Measurements from ENCODE around the gene NDUFB2.

NDUFB2 gene

GRCh38 chr7:140686921-140687320, 9.6 kb upstream of the NDUFB2 start:
- no peak overlapping the region for H3K27ac ChIP-seq (replicated peaks; ENCODE audit: low read length)
- H2BK15ac ChIP-seq (ENCODE audit: low read length): no peak overlapping the region
- H3K23ac ChIP-seq (ENCODE audit: low read depth, low read length, poor library complexity): no peak overlapping the region
- H3K4me1 ChIP-seq (ENCODE audit: control insufficient read depth in 2 of 2, insufficient read depth in 1 of 2, low read depth in 1 of 2, low read length in 2 of 2): peaks cover 11 to 12% of the 10 kb centered on the region in 2 donors
- no peak overlapping the region for H3K14ac ChIP-seq (ENCODE audit: low read length)
- no peak overlapping the region for H4K8ac ChIP-seq (ENCODE audit: low read depth, low read length)
- H3K27me3 ChIP-seq (ENCODE audit: control insufficient read depth in 3 of 3, insufficient read depth in 3 of 3, low read depth in 1 of 3, low read length in 3 of 3): no peaks in the 10 kb centered on the region
- H3K18ac ChIP-seq (ENCODE audit: low read length): peak overlapping the region; percentile 59
- H3K4me2 ChIP-seq (ENCODE audit: insufficient read depth, low read length, poor library complexity, severe bottlenecking): no peak overlapping the region
- H4K91ac ChIP-seq (ENCODE audit: low read depth, low read length, poor library complexity): no peak overlapping the region
- H3K4me3 ChIP-seq (ENCODE audit: low read length in 2 of 2): no peak overlapping the region
- no peak overlapping the region for H3K9ac ChIP-seq (ENCODE audit: low read depth, low read length, poor library complexity)
- no peaks in the 10 kb centered on the region for H3K9me3 ChIP-seq (replicated peaks in 1 of 2; ENCODE audit: control insufficient read depth in 2 of 2, insufficient read depth in 1 of 2, low read depth in 1 of 2, low read length in 2 of 2)
- no peak overlapping the region for H2BK5ac ChIP-seq (ENCODE audit: low read length)
- no peak overlapping the region for H2AFZ ChIP-seq (ENCODE audit: low read length)
- H3K79me1 ChIP-seq (ENCODE audit: low read depth, low read length): no peaks in the 10 kb centered on the region
- H3K36me3 ChIP-seq (replicated peaks in 1 of 2; ENCODE audit: control insufficient read depth in 2 of 2, insufficient read depth in 2 of 2, low read length in 2 of 2): peaks cover 3 to 4% of the 10 kb centered on the region in 2 donors
- no peak overlapping the region for H3K4ac ChIP-seq (ENCODE audit: low read length)
- no peak for DNase-seq (ENCODE audit: low spot score)
- H2BK12ac ChIP-seq (ENCODE audit: low read length): no peak overlapping the region
- WGBS, 2 donors (ENCODE audit: extremely low coverage in 2 of 2, insufficient read length in 2 of 2, insufficient replicate concordance in 1 of 2): no CpG with 5 or more reads among the region's 11 CpGs
- H2BK120ac ChIP-seq (ENCODE audit: low read depth, low read length): no peak overlapping the region
- no peak overlapping the region for H2AK5ac ChIP-seq (ENCODE audit: low read depth, low read length)

- Histone ChIP-seq H3K4me1 (ENCODE audit: control insufficient read depth in 2 of 2, insufficient read depth in 1 of 2, low read depth in 1 of 2, low read length in 2 of 2) (peaks cover 9% of the 10 kb centered on the region in 2 donors), H3K18ac (ENCODE audit: low read length) (no peak overlapping the region), H3K4me3 (ENCODE audit: low read length in 2 of 2) (no peak overlapping the region), H2AK5ac (ENCODE audit: low read depth, low read length) (no peak overlapping the region), H4K8ac (ENCODE audit: low read depth, low read length) (no peak overlapping the region), H3K27me3 (ENCODE audit: control insufficient read depth in 3 of 3, insufficient read depth in 3 of 3, low read depth in 1 of 3, low read length in 3 of 3) (no peaks in the 10 kb centered on the region), H4K91ac (ENCODE audit: low read depth, low read length, poor library complexity) (no peak overlapping the region), H2BK120ac (ENCODE audit: low read depth, low read length) (no peak overlapping the region), H3K36me3 (replicated peaks in 1 of 2; ENCODE audit: control insufficient read depth in 2 of 2, insufficient read depth in 2 of 2, low read length in 2 of 2) (peaks cover 3 to 4% of the 10 kb centered on the region in 2 donors), H3K4me2 (ENCODE audit: insufficient read depth, low read length, poor library complexity, severe bottlenecking) (no peak overlapping the region), H3K27ac (replicated peaks; ENCODE audit: low read length) (no peak overlapping the region), H3K23ac (ENCODE audit: low read depth, low read length, poor library complexity) (no peak overlapping the region), H3K14ac (ENCODE audit: low read length) (no peak overlapping the region), H3K4ac (ENCODE audit: low read length) (no peak overlapping the region), H3K79me1 (ENCODE audit: low read depth, low read length) (no peaks in the 10 kb centered on the region), H2BK12ac (ENCODE audit: low read length) (no peak overlapping the region), H3K9me3 (replicated peaks in 1 of 2; ENCODE audit: control insufficient read depth in 2 of 2, insufficient read depth in 1 of 2, low read depth in 1 of 2, low read length in 2 of 2) (no peaks in the 10 kb centered on the region), H2BK5ac (ENCODE audit: low read length) (no peak overlapping the region), H2BK15ac (ENCODE audit: low read length) (no peak overlapping the region), H3K9ac (ENCODE audit: low read depth, low read length, poor library complexity) (no peak overlapping the region), H2AFZ (ENCODE audit: low read length) (no peak overlapping the region)
- DNase-seq (ENCODE audit: low spot score): no peak
- no CpG with 5 or more reads among the region's 6 CpGs for WGBS, 2 donors (ENCODE audit: extremely low coverage in 2 of 2, insufficient read length in 2 of 2, insufficient replicate concordance in 1 of 2)
Observed at GRCh38 chr7:140688341-140688740, 8.2 kb upstream of the NDUFB2 start.

GRCh38 chr7:140689199-140690152, 7.0 kb upstream of the NDUFB2 start:
- Histone ChIP-seq H3K4me2 (ENCODE audit: insufficient read depth, low read length, poor library complexity, severe bottlenecking) (no peak overlapping the region), H2AK5ac (ENCODE audit: low read depth, low read length) (no peak overlapping the region)

GRCh38 chr7:140691376-140692045, 5.0 kb upstream of the NDUFB2 start:
- no peak overlapping the region for H4K91ac ChIP-seq (ENCODE audit: low read depth, low read length, poor library complexity)
- H3K18ac ChIP-seq (ENCODE audit: low read length): no peak overlapping the region
- H3K27ac ChIP-seq (replicated peaks; ENCODE audit: low read length): no peak overlapping the region
- H3K23ac ChIP-seq (ENCODE audit: low read depth, low read length, poor library complexity): no peak overlapping the region
- peaks cover 3% of the 10 kb centered on the region in 2 donors for H3K4me1 ChIP-seq (ENCODE audit: control insufficient read depth in 2 of 2, insufficient read depth in 1 of 2, low read depth in 1 of 2, low read length in 2 of 2)
- H3K14ac ChIP-seq (ENCODE audit: low read length): no peak overlapping the region
- WGBS, 2 donors (ENCODE audit: extremely low coverage in 2 of 2, insufficient read length in 2 of 2, insufficient replicate concordance in 1 of 2): no CpG with 5 or more reads among the region's 12 CpGs
- no peak overlapping the region for H4K8ac ChIP-seq (ENCODE audit: low read depth, low read length)
- no peak overlapping the region for H2BK15ac ChIP-seq (ENCODE audit: low read length)
- no peak overlapping the region for H2AFZ ChIP-seq (ENCODE audit: low read length)
- DNase-seq (ENCODE audit: low spot score): no peak
- H3K9me3 ChIP-seq (replicated peaks in 1 of 2; ENCODE audit: control insufficient read depth in 2 of 2, insufficient read depth in 1 of 2, low read depth in 1 of 2, low read length in 2 of 2): no peaks in the 10 kb centered on the region
- H3K4me2 ChIP-seq (ENCODE audit: insufficient read depth, low read length, poor library complexity, severe bottlenecking): no peak overlapping the region
- no peaks in the 10 kb centered on the region for H3K79me1 ChIP-seq (ENCODE audit: low read depth, low read length)
- H3K9ac ChIP-seq (ENCODE audit: low read depth, low read length, poor library complexity): peak overlapping the region; percentile 61
- H2BK12ac ChIP-seq (ENCODE audit: low read length): no peak overlapping the region
- H2BK5ac ChIP-seq (ENCODE audit: low read length): no peak overlapping the region
- no peak overlapping the region for H2BK120ac ChIP-seq (ENCODE audit: low read depth, low read length)
- no peaks in the 10 kb centered on the region for H3K27me3 ChIP-seq (ENCODE audit: control insufficient read depth in 3 of 3, insufficient read depth in 3 of 3, low read depth in 1 of 3, low read length in 3 of 3)
- H3K4ac ChIP-seq (ENCODE audit: low read length): no peak overlapping the region
- no peak overlapping the region for H3K4me3 ChIP-seq (ENCODE audit: low read length in 2 of 2)
- H3K36me3 ChIP-seq (replicated peaks in 1 of 2; ENCODE audit: control insufficient read depth in 2 of 2, insufficient read depth in 2 of 2, low read length in 2 of 2): peaks cover 2 to 3% of the 10 kb centered on the region in 2 donors
- H2AK5ac ChIP-seq (ENCODE audit: low read depth, low read length): no peak overlapping the region

More at GRCh38 chr7:140689199-140690152, 7.0 kb upstream of the NDUFB2 start:
- Histone ChIP-seq H3K27me3 (ENCODE audit: control insufficient read depth in 3 of 3, insufficient read depth in 3 of 3, low read depth in 1 of 3, low read length in 3 of 3) (no peaks in the 10 kb centered on the region), H2BK5ac (ENCODE audit: low read length) (no peak overlapping the region), H3K9ac (ENCODE audit: low read depth, low read length, poor library complexity) (no peak overlapping the region), H3K9me3 (replicated peaks in 1 of 2; ENCODE audit: control insufficient read depth in 2 of 2, insufficient read depth in 1 of 2, low read depth in 1 of 2, low read length in 2 of 2) (no peaks in the 10 kb centered on the region), H3K4me1 (ENCODE audit: control insufficient read depth in 2 of 2, insufficient read depth in 1 of 2, low read depth in 1 of 2, low read length in 2 of 2) (no peaks in the 10 kb centered on the region), H4K91ac (ENCODE audit: low read depth, low read length, poor library complexity) (no peak overlapping the region), H2AFZ (ENCODE audit: low read length) (no peak overlapping the region), H3K14ac (ENCODE audit: low read length) (no peak overlapping the region), H3K18ac (ENCODE audit: low read length) (peak overlapping the region; percentile 76), H3K4me3 (ENCODE audit: low read length in 2 of 2) (peak overlapping the region in 1 of 2 donors; percentile 56), H2BK15ac (ENCODE audit: low read length) (no peak overlapping the region), H2BK120ac (ENCODE audit: low read depth, low read length) (no peak overlapping the region), H3K79me1 (ENCODE audit: low read depth, low read length) (no peaks in the 10 kb centered on the region), H4K8ac (ENCODE audit: low read depth, low read length) (no peak overlapping the region), H3K23ac (ENCODE audit: low read depth, low read length, poor library complexity) (peak overlapping the region; percentile 65), H3K4ac (ENCODE audit: low read length) (no peak overlapping the region), H3K27ac (replicated peaks; ENCODE audit: low read length) (no peak overlapping the region), H3K36me3 (replicated peaks in 1 of 2; ENCODE audit: control insufficient read depth in 2 of 2, insufficient read depth in 2 of 2, low read length in 2 of 2) (peaks cover 3 to 4% of the 10 kb centered on the region in 2 donors), H2BK12ac (ENCODE audit: low read length) (no peak overlapping the region)
- WGBS, 2 donors (ENCODE audit: extremely low coverage in 2 of 2, insufficient read length in 2 of 2, insufficient replicate concordance in 1 of 2): no CpG with 5 or more reads among the region's 16 CpGs
- DNase-seq (ENCODE audit: low spot score): no peak
